HG03342 (cell line): ENCODE measurements around the gene FILIP1L.
"Not testable (repeated sequence)": the region's sequence is repeated elsewhere in the genome, so short reads cannot be mapped to it uniquely, and the experiment has no call there.

Experiments used
- ATAC-seq: cut with Tn5 transposase; IDR thresholded peaks from one replicate; pipeline ENCODE4 v1.9.1; 2021; ENCODE audit warnings: mild to moderate bottlenecking, moderate library complexity; ENCODE audit not compliant: unreplicated experiment

The FILIP1L gene

DNA sequence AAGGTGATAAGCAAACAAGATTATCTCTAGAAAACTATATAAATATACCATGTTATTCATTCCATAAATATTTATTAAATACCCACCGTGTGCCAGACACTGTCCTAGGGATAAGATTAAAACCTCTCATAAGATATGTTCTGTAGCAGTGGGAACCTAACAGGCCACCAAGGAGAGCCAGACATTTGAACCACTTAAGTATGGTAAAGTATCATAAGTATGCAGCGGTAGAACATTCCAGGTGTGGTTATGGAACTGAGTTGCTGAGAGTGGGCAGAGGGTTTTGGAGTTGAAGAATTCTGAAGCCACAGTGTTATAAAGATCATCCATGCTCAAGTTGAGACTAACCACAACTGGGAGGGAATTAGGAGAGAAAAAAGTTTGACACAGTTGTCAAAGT lies 14.7 kb downstream of the FILIP1L start:
- ATAC-seq = no peak

DNA sequence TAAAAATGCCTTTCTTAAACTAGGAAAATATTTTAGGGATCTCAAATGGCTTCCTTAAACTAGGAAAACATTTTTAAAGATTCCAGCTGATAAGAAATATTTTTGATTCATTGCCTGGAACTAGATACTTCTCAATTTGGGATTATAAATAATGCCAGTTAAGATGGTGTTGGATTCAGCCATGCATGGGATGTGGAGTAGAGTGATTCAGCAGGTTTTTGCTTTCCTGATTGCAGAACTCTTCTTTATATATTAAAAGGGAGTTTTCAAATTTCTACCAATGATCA lies 15.6 kb downstream of the FILIP1L start:
- no peak for ATAC-seq

DNA sequence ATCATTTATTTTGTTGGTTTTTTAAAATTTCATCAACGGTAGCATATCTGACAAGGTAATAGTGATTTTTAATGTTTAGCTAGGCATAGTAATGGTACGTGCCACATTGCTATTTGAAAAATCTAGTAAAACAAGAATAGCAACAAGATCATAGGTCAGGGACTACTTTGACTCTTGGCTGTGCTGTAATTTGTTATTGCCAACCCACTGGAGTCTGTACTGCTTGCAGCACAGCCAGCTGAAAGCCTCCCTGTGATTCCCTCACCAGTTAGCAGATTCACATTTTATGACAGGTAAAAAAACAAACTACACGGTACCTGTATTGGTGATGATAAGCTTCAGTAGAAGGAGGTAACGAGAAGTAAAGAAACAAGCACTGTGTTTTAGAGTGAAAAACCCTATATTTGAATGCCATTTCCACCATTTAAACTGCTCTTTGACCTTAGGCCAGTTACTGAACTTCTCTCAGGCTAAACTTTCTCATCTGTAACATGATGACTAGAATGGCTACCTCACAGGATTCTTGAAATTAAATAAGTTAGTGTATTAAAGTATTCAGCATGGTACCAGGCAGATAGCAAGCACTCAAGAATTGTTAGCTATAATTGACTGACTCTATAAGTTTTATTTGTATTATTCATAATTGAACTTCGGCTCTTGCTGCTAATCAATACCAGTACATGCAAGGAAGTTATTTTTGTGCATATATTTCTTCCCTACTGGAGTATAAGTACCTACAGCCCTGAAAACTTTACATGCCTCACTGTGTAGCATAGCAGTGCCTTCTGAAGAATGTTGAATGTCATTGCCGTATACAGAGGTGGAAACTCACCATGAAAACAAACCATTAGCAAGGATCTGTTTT lies 16.1 kb downstream of the FILIP1L start:
- no peak for ATAC-seq

DNA sequence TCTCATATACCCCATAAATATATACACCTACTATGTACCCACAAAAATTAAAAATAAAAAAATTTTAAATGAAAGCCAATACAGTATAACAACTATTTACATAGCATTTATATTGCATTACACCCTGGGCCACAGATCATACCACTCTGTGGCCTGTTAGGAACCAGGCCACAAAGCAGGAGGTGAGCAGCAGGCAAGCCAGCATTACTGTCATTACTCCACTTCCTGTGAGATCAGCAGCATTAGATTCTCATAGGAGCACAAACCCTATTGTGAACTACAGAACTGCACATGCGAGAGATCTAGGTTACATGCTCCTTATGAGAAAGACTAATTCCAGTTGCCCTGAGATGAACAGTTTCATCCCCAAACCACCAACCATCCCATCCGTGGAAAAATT lies 17.4 kb downstream of the FILIP1L start:
- ATAC-seq = no peak

DNA sequence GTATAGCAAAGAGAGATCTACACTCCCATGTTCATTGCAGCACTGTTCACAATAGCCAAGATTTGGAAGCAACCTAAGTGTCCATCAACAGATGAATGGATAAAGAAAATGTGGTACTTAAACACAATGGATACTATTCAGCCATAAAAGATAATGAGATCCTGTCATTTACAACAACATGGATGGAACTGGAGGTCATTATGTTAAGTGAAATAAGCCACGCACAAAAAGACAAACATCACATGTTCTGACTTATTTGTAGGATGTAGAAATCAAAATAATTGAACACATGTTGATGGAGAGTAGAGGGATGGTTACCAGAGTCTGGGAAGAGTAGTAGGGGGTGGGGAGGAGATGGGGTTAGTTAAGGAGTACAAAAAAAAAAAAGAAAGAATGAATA lies 18.0 kb downstream of the FILIP1L start:
- not testable (repeated sequence) for ATAC-seq

DNA sequence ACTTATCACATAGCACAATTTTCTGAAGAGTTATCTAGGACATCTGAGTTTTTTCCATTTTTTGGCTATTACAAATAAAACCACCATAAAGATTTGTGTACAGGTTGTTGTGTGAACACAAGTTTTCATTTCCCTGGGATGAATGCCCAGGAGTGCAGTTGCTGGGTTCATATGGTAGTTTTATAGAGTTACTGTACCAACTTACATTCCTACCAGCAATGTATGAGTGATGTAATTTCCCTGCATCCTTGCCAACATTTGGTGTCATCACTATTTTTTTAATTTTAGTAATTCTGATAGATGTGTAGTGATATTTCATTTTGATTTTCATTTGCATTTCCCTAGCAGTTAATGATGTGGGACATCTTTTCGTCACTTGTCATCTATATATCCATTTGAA lies 20.5 kb downstream of the FILIP1L start:
- no peak for ATAC-seq

DNA sequence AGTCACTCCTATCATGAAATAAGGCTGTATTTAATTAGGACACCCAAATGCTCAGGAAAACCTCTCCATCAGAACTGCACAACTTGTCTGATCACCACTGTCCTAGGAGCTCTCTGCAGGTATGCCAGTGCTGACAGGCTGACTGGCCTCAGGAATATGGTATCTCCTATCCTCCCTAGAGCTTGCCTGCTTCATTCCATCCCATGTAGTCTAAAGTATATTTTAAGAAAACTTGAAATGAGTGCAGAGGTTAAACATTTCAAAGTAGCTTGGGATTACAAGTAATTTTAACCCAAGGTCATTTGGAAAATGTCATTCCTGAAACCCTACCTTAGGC lies 23.7 kb downstream of the FILIP1L start:
- peak; percentile 9 for ATAC-seq

DNA sequence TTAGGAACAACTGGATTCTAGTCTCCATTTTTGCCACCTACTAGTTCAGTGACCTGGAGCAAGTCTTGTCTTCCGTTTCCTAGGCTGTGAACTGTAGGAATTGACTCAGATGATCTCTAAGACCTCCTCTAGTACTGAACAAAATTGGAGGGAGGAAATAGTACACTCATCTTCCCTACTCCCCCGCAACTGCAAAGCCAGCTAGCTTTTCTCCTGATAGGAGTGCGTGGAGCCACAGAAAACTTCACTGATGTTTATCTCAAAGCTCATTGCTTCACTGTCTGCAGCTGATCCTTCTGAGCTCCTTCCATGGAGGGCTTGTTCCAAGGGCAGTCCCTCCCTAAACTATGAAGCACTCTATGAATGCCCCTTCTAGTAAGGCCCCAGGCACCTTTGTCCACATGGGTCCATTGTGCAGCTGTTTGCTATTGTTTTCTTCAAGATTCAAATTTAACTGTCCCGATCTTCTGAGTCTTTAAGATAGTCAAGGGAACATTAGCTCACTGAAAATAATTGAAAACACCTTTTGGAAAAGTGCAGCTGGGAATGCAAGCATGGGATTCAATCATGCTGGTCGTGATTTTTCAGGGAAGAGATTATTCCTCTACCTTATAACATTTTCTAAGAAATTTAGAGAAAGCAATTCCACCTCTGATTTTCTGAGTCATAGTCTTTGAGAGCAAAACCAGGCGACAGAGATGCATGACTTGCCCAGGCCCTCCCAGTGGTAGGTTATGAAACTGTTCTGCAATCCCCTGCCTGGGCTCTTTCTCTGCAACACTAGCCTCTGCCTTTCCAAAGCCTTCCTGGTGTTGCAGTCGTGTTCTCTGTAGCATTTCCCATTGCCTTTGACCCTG lies 24.3 kb downstream of the FILIP1L start:
- ATAC-seq = peak; percentile 66

DNA sequence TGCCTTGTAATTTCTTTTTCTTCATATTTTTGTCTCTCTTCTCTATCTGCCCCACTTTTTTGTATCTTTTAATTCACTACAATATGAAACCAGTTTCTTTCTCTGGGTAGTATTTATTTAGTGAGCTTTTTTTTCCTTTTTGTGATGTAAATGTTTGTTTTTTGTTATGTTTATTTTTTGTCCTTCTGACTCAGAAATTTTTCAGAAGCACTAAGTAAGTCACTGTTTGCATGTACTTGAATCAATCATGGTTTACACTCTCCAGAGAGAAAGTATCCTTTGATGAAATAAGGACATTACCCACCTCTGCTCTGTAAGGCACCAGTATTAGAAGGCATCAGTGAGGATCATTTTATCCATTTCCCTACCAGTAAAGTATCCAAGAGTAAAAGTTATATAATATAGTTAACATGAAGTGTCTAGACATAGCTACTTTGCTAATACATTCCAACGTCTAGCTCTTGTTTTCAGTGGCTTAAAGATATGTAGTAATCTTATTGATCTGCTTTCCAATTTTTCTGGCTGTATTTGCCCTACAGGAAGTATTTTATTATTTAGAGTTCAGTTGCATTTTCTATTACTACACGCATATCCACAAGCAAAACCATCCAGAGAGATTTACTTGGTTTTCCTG lies 25.4 kb downstream of the FILIP1L start:
- ATAC-seq = no peak

DNA sequence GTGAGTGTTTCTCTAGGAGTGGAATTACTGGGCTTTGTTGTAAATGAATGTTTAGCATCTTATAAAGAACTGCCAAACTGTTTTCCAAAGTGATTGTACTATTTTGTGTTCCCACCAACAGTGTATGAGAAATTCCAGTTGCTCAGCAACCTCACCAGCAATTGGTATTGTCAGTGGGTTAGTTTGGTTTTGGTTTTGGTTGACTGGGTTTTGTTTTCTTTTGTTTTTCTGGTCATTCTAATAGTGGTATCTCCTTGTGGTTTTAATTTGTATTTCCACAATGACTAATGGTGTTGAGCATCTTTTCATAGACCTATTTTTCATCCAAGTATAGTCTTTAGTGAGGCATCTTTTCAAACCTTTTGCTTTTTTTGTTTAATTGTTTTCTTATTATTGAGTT lies 27.1 kb downstream of the FILIP1L start:
- ATAC-seq = peak; percentile 92

DNA sequence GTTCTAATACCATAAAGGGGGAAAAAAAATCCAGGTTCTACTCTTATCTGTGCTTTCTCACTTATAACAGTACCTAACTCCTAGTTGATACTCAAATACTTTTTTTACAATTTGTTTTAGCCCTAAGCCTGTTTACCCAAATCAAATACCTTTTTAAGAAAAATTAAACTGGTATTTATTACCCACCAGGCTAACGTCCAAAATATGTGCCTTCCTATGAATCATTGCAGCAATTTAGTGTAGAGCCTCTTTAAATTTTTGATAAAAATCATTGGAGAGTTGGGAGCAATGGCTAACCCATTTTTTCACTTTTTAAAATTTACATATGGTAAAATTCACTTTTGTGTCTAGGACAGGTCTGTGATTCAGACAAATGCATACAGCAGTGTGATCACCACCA lies 27.9 kb downstream of the FILIP1L start:
- ATAC-seq = no peak

DNA sequence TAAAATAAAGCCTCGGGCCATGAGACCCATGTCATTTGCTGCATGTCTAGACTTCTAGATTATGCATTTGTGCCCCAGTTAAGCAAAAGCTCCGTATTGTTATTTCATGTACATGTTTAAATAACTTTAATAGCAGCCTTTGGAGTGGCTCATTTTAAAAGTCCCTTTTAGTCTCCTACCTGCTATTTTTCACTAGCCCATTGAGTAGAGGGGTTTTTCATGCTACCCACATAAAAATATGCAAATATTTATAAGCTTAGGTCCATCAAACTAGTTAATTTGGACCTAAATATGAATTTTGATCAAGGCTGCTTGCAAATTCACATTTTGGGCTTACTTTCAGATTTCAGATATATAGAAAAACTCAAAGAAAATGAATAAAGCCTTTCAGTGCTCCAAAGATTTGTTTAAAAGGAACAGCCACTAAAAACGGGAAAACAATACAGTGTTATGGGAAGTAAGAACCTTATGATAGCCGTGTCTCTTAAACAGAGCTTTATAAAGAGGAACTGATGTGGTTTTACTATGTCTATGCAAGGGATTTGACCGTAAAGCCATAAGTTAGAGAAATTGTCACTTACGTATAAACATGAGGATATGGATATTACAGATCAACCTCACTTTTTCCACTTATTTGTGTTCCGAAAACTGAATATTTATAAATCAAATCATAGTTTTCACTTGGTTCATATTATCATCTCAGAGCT lies 30.0 kb downstream of the FILIP1L start:
- ATAC-seq = no peak

DNA sequence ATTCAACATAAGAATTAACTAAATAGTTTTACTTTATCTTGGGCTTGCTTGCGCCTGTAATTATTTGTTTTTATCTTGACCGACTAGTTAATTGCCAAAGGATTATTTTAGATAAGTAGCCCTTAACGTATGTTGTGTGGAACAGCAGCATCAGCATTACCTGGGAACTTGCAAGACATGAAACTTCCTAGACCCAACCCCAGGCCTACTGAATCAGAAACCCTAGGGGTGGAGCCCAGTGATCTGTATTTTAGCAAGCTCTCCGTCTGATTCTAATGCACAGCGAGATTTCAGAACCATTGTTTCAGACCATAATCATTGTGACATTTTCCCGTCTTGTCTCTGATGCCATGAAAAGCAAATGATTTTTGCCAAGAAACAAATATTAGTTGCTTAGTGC lies 31.1 kb downstream of the FILIP1L start:
- ATAC-seq = no peak

DNA sequence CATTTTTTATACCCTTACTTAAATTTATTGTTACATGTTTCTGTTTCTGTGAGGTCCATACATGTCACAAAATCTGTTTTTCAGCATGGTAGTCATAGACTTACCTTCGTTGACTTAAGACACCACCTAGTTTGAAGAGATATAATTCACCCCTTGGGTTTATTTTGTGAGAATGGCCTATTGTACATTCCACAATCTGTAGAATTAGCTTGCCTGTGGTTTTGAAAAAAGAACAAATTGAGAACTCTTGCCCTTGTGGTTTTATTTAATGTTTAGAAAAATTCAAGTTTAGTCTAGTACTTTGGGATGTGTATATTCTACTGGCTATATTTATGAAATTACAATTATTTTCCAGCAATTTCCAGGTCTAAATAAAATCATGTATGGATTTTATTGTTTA lies 31.6 kb downstream of the FILIP1L start:
- no peak for ATAC-seq

DNA sequence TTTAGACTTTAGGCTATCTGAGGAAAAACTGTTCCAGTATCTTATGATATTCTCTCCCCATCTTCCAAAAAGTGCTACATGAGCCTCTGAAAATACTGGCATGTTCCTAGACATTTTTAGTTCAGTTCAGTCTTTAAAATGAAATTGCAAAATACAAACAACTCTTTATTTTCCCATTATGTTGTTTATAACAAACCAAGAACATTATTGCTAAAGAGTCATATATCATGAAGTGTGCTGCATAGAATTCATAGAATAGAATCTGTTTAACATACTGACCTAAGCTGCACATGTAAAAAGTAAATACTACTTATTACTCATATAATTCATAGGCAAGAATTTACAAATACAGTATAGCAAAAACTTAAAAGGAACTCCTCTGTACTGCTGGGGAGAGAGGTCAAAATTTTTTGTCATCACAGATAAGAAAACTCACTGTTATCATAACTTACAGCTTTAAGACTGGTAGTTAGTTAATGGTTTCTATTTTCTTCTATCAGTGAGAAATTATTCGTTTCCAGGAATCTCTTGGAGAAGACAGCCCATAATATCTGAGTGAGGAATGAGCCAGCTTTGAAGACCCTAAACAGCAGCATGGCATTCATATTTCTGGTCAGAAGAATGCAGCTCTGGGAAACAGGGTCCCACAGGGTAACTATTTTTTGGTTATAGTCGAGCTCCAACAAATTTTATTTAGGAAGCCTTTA lies 32.2 kb downstream of the FILIP1L start:
- no peak for ATAC-seq

DNA sequence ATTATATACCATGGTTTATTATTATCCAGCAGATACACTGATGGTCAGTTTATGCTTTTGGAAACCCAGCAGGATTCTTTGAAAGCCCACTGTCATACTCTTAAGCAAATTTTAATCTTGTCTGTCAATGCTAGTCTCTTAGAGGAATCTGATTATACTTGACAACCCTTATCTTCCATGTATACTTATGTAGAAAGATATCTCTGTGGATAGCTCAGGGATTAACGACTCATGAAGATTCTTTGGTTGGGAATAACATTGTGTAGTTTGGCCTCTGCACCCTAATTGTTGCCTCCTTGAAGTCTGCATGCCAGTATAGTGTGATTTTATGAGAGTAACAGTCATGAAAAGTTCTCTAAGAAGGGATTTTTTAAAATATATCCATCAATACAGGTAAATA lies 33.0 kb downstream of the FILIP1L start:
- ATAC-seq = no peak

DNA sequence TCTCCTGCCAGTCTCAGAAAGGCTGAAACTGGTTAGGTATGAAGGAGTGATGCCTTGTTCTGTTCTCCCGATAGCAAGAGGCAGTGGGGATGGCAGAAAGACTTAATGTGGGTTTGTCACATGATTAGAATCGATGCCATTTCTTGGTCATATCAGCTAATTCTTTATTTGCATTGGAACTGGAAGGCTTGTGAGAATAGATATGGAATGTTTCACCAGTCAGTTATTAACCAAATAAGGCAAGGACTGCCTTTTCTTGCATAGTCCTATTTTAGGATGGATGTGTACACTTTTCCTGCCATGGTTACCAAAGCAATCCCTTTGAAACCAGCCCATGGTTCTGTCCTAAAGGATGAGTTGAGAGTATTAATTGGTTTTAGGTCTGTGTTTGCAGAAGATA lies 33.7 kb downstream of the FILIP1L start:
- no peak for ATAC-seq

DNA sequence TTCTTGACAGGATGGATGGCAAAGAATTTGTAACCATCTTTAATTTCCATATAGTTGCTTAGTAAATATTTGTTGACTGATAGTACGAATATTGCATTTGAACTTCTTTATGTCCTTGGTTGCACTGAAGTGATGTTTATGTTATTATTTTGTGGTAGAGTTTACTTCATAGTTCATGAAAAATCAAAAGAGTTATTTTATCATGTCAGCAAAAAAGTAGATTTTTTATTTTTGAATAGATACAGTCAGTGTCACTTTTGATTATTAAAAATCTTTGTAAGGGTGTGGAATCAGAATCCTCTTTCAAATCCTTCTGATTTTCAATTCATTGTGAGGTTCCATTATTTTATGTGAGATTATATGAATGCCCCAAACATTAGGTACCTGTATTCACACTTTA lies 35.0 kb downstream of the FILIP1L start:
- ATAC-seq = no peak

DNA sequence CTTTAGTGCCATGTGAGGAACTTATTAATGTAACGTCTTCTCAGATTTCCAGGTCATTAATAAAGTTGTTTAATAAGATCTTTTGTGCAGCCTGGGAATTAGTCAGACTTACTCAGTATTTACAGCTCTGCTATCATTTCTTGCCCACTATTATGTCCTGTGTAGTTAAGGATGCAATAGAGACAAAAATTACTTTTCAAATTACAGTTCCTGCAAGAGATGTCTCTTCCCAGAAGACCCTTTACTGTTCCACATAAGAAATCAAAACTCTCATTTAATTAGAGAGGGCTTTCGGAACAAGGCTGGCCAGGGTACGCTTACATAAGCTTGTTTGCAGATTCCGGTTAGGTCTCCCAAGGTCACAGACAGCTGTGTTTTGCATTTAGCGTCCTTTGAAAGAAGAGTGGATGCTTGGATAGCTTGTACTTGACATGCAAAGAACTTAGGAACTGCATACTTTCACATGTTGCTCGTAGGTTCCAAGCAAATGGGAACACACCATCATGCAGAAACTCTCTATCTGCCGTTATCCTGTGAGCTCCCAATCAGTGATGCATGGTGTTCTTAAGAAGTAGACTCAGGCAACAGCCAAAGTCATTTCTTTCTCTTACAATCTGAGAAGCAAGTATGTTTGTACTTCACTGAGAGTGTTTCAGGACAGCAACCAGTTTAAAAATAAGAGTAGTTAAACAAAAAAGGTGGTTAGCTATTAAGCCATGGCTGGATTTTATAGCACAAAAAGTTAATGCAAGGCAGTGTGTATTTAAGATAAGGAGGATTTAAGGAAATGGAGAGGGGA lies 37.4 kb downstream of the FILIP1L start:
- ATAC-seq = no peak
